Stimulated activated CD4-positive, alpha-beta T cell treated with anti-CD3 and anti-CD28 coated beads, TNF-alpha, amount 100 ng/mL, for 48 hours (primary cell): ENCODE results near the gene SCOC.
"Not testable (repeated sequence)": the region's sequence is repeated elsewhere in the genome, so short reads cannot be mapped to it uniquely, and the experiment has no call there.

Experiments
- DNase-seq, 3 donors: peaks; one replicate each; pipeline ENCODE4 v3.0.0-alpha.2; 2020; ENCODE audit warnings: low read depth in 3 of 3

The SCOC gene

GRCh38 chr4:140361099-140361498, 12.3 kb upstream of the SCOC start:
- DNase-seq: no peak

- no peak for DNase-seq
These were observed 10.4 kb upstream of the SCOC start for GRCh38 chr4:140363051-140363450.

GRCh38 chr4:140363558-140363957, 9.9 kb upstream of the SCOC start:
- DNase-seq: no peak

- no peak for DNase-seq
These were observed 5.7 kb upstream of the SCOC start for GRCh38 chr4:140367738-140368137.

DNA sequence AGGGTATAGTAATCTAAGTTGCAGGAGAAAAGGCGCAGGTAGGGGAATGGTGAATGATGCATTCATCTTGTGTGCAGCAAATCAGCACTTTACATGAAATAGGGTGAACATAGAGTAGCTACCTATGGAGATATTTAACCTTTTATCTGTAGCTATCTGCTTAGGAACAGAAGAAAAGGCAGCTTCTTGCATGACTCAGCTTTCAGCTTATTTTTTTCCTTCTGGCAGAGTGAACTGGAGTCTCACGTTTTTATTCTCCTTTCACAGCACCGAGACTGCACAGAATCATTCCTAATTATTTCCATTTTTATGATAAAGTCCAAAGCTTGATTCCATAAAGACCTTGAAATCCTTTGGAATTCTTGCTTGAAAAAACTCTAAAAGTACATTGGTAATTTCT, 4.8 kb upstream of the SCOC start:
- no peak for DNase-seq

DNA sequence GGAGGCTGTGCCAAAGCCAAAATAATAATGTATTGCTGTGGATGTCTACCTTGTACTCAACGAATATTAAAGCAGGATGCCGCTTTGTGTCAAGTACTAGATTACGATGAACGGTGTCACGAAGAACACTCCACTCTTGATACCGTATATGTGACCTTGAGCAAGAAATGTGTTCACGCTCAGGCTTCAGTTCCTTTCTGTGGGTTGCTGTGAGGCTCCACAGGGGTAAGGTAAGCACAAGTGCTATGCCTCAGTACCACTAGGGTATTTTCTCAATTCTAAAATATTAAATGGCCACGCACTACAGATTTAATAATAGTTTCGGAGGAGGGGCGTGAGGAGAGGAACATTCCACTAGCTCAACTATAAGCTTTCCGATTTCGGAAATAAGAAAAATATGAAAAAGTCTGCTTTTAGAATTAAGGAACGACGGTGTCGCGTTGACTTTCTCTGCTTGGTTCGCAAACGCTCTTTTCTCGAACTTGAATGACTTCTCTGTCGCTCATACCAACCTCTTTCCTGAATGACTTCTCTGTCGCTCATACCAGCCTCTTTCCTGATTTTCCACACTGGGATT, 607 bp upstream of the SCOC start:
- peak in 1 of 3 donors; percentile 15 for DNase-seq

GRCh38 chr4:140374130-140374477, 658 bp downstream of the SCOC start:
- no peak for DNase-seq

DNA sequence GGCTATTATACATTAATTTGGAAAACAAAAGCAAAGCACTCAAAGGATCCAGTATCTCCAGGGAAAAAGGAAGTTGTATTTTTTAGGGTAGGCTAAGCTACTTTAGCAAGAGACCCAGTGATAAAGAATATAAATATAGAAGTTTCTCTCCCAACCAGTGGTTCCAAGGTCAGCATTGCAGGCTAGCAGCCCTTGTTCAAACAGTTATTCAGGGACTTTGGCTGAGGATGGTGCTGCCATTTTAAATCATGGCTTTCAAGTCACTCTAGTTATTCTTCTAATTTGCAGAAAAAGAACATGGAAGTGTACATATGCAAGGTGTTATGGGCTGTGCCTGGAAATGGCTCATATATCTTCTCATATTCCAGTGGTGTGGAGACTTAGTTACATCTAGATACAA, 9.3 kb downstream of the SCOC start:
- DNase-seq: no peak

- no peak for DNase-seq
These were observed 14.6 kb downstream of the SCOC start for GRCh38 chr4:140388015-140388414.

- no peak for DNase-seq
These were observed 22.2 kb downstream of the SCOC start for GRCh38 chr4:140395668-140396067.

DNA sequence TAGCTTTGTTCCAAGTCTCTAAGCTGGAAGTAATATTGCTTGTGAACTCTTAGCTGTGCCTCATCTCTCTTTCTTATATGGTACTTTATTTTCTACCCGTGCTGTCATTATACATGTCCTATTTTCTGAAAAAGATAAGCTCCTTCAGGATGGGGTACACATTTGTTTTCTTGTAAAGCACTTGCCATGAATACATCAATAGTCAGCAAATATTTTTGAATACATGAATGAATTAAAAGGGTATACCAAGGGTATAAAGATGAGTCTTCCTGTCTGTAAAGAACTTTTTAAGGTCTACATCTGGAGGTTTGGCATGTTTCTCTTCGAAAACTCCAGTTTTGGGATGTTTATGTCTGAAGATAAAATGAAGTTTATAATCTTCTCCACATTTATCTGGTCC, 26.7 kb downstream of the SCOC start:
- DNase-seq: no peak

DNA sequence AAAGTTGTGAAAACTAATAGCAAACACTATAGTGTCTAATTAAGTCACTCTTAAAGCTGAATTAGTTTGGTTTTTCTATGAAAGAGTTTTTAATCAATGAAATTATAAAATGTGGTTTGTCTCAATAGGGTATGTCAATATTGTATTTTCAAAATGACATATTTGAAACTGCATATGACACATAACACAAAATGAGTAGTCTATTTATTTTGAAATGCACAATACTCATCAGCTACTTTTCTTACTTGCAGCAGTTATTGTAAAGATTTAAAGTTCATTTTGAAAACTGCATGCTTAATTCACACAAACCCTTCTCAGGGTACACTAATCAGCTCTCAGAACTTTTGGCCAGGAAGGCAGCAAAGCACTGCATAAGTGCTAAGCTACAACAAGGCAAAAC, 32.8 kb downstream of the SCOC start:
- no peak for DNase-seq

GRCh38 chr4:140408974-140409373, 35.5 kb downstream of the SCOC start:
- no peak for DNase-seq

DNA sequence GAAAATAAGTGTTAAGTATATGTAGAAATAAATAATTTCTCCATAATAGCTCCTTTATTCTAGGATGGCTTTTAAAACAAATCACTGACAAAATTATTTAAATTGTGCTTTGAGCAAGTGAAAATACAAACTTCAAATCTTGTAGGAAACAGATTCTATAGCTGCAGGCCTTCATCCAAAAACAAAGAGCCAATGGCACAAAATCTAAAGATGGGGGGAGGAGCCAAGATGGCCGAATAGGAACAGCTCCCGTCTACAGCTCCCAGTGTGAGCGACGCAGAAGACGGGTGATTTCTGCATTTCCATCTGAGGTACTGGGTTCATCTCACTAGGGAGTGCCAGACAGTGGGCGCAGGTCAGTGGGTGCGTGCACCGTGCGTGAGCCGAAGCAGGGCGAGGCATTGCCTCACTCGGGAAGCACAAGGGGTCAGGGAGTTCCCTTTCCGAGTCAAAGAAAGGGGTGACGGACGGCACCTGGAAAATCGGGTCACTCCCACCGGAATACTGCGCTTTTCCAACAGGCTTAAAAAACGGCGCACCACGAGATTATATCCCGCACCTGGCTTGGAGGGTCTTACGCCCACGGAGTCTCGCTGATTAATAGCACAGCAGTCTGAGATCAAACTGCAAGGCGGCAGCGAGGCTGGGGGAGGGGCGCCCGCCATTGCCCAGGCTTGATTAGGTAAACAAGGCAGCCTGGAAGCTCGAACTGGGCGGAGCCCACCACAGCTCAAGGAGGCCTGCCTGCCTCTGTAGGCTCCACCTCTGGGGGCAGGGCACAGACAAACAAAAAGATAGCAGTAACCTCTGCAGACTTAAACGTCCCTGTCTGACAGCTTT, 39.9 kb downstream of the SCOC start:
- not testable (repeated sequence) for DNase-seq

DNA sequence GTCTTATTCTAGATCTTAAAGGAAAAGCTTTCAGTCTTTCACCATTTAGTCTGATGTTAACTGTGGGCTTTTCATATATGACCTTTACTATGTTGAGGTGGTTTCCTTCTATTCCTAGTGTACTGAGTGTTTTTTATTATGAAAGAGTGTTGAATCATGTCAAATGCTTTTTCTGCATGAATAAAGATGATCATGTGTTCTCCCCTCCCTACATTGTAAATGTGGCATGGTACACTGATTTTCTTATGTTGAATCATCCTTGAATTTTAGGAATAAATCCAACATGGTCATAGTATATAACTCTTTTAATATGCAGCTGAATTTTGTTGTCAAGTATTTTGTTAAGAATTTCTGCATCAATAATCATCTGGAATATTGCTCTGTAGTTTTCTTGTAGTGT, 49.7 kb downstream of the SCOC start:
- DNase-seq: no peak

DNA sequence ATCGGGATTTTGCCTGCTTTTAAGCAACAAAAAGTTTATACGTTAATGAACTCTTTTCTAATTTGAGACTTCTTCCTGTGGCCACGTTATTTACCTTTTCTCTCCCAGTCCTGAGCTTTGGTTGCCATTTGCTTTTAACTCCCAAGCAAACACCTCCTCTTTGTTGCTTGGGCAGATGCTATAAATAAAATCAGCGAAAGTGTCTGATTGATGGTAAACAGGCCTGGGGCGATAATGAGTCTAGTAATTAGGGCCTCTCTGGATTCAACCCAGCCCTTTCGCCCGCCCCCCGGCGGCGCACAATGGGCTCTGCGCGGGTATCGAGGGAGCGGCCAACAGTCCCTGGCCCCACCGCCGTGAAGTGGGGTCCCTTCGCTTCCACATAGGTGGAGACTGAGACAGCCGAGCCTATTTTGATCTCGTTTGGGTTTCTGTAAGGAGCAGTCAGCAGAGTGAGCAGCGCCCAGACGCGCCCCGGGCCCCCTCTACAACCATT, 53.2 kb downstream of the SCOC start:
- no peak for DNase-seq

GRCh38 chr4:140427106-140427918, 53.9 kb downstream of the SCOC start, which contains the start of gene CLGN:
TSS of gene CLGN (minus strand) at chr4:140427648. CDS start at chr4:140413078, 14,570 bp downstream.
- DNase-seq: peak in 2 of 3 donors; percentile 6 to 36

- no peak for DNase-seq
These were observed 54.5 kb downstream of the SCOC start for GRCh38 chr4:140427919-140428471.
